Right atrium auricular region (tissue), 2 donors: Measurements from ENCODE around the gene NABP2. TPM values are rescaled to one million over a fixed set of nuclear protein-coding genes. Genes with fewer than 3 reads are reported as not detected.

Experiments used
- DNase-seq: peaks from one replicate; pipeline ENCODE4 v3.0.0-alpha.2; 2019; ENCODE audit warnings: low spot score
- H3K27ac ChIP-seq, 2 donors: fragments of 200-600 bp; sonication (generic); 1 replicate in 1 of 2; 2 replicates in 1 of 2; pipeline ENCODE4 v1.5.1; 2016 to 2019
- H3K27me3 ChIP-seq, 2 donors: fragments of 200-600 bp; sonication (generic); one replicate each; pipeline versions ENCODE4 v1.5.1 to v1.6.0; 2017 to 2019
- H3K36me3 ChIP-seq: fragments of 200-600 bp; sonication (generic); one replicate; pipeline ENCODE4 v1.5.1; 2016
- H3K4me1 ChIP-seq, 2 donors: fragments of 200-600 bp; sonication (generic); one replicate each; pipeline versions ENCODE4 v1.5.1 to v1.6.0; 2017 to 2019
- H3K4me3 ChIP-seq, 2 donors: fragments of 200-600 bp; sonication (generic); 1 replicate in 1 of 2; 2 replicates in 1 of 2; pipeline ENCODE4 v1.5.1; 2017 to 2019; ENCODE audit warnings: mild to moderate bottlenecking in 1 of 2, moderate library complexity in 1 of 2
- H3K9me3 ChIP-seq, 2 donors: fragments of 200-600 bp; sonication (generic); one replicate each; pipeline ENCODE4 v1.5.1; 2019
- CTCF ChIP-seq, 2 donors: fragments of 200-600 bp; sonication (generic); IDR thresholded peaks; one replicate each; pipeline ENCODE4 v1.5.1; 2019; ENCODE audit warnings: antibody characterized with exemption in 2 of 2
- total RNA-seq, 2 donors: library from RNA; depleted of rRNA; stranded (reverse); fragments of >200 nt; gene quantifications; one replicate each; pipeline ENCODE4 v1.1.0, GENCODE V29; 2016

NABP2 gene
- total RNA-seq, result 10 to 100 TPM; 19.7 to 23.6 TPM

GRCh38 chr12:56224102-56224701 lies at the start of gene NABP2:
Gene NABP2 (plus strand): TSS chr12:56224342. CDS start chr12:56224857, 515 bp downstream.
- Histone ChIP-seq H3K27ac (peak within 1 kb of the TSS; percentile 97 to 98), H3K9me3 (no peaks in the 10 kb centered on the region), H3K36me3 (peaks cover 9% of the 10 kb centered on the region), H3K4me1 (peaks cover 0 to 51% of the 10 kb centered on the region in 2 donors), H3K27me3 (no peaks in the 10 kb centered on the region), H3K4me3 (peak within 1 kb of the TSS; percentile 57 to 68)
- TF ChIP-seq CTCF (IDR thresholded peaks at IDR 0.05), result peak; percentile 88 to 94
- DNase-seq, result peak; percentile 99

GRCh38 chr12:56178347-56178746 lies 45.8 kb upstream of the NABP2 start:
- Histone ChIP-seq H3K4me3 (no peak overlapping the region), H3K27me3 (no peaks in the 10 kb centered on the region), H3K4me1 (no peaks in the 10 kb centered on the region), H3K36me3 (peaks cover 96% of the 10 kb centered on the region), H3K27ac (no peak overlapping the region), H3K9me3 (no peaks in the 10 kb centered on the region)
- TF ChIP-seq CTCF (IDR thresholded peaks at IDR 0.05), result no peak
- DNase-seq, result no peak

GRCh38 chr12:56186957-56187356 lies 37.2 kb upstream of the NABP2 start:
- Histone ChIP-seq H3K4me3 (no peak overlapping the region), H3K27ac (no peak overlapping the region)
- TF ChIP-seq CTCF (IDR thresholded peaks at IDR 0.05), result no peak

GRCh38 chr12:56188131-56188777 lies 35.9 kb upstream of the NABP2 start:
- Histone ChIP-seq H3K36me3 (peaks cover 27% of the 10 kb centered on the region), H3K27ac (peak overlapping the region; percentile 90 to 98), H3K4me1 (peaks cover 0 to 24% of the 10 kb centered on the region in 2 donors), H3K4me3 (peak overlapping the region; percentile 92 to 95), H3K27me3 (no peaks in the 10 kb centered on the region), H3K9me3 (no peaks in the 10 kb centered on the region)
- DNase-seq, result no peak
- no peak for TF ChIP-seq CTCF (IDR thresholded peaks at IDR 0.05)

More at GRCh38 chr12:56186957-56187356, 37.2 kb upstream of the NABP2 start:
- Histone ChIP-seq H3K4me1 (peaks cover 0 to 24% of the 10 kb centered on the region in 2 donors), H3K9me3 (no peaks in the 10 kb centered on the region), H3K27me3 (no peaks in the 10 kb centered on the region), H3K36me3 (peaks cover 40% of the 10 kb centered on the region)
- no peak for DNase-seq

- DNase-seq, result no peak
- H3K36me3 ChIP-seq, result peaks cover 22% of the 10 kb centered on the region
- no peak for TF ChIP-seq CTCF (IDR thresholded peaks at IDR 0.05)
- no peaks in the 10 kb centered on the region for H3K27me3 ChIP-seq
- no peaks in the 10 kb centered on the region for H3K9me3 ChIP-seq
- H3K4me3 ChIP-seq, result peak overlapping the region; percentile 92 to 95
- H3K27ac ChIP-seq, result peak overlapping the region; percentile 90 to 98
- H3K4me1 ChIP-seq, result peaks cover 0 to 24% of the 10 kb centered on the region in 2 donors
Observed at GRCh38 chr12:56188778-56189098, 35.4 kb upstream of the NABP2 start.
